K562 (cell line): ENCODE data around the gene MDH1B. TPM values are rescaled to one million over a fixed set of nuclear protein-coding genes. Genes with fewer than 3 reads are reported as not detected.

Experiments used
- ATAC-seq: fragments of 200-7000 bp; cut with Tn5 transposase; 3 replicates; pipeline ENCODE4 v1.9.1; 2020; ENCODE audit warnings: moderate library complexity
- BruUV-seq: library from RNA; stranded (reverse); fragments of 400-500 nt; replicated peaks from 2 replicates; lab custom pipeline; 2021; lab: Mats Ljungman, UMichigan
- CTCF ChIA-PET: fragments of 300-600 bp; formaldehyde crosslinking; extraction: SDS; loops from one replicate; lab custom pipeline; 2021; ENCODE audit warnings: low intra/inter-chr PET ratio; lab: Yijun Ruan, JAX
- POLR2A ChIA-PET: fragments of 300-600, 350-650 bp; sonication (Branson Sonifier 250); formaldehyde crosslinking; extraction: SDS; loops from one replicate; lab custom pipeline; 2021; ENCODE audit warnings: antibody characterized with exemption, inconsistent platforms; lab: Yijun Ruan, JAX
- DNase-seq, 4 experiments: peaks; one replicate each; pipeline versions ENCODE4 v3.0.0 to v3.0.0-alpha.2; 2011 to 2018; ENCODE audit warnings: low spot score in 3 of 4, mixed read lengths in 3 of 4; ENCODE audit errors: extremely low read depth in 1 of 4
- FAIRE-seq: peaks from 2 replicates; lab custom pipeline; 2011; peaks lifted over from hg19 to GRCh38; lab: Jason Lieb, UNC
- H2AFZ ChIP-seq: 2 replicates; pipeline ENCODE4 v1.6.0; 2011; ENCODE audit warnings: low read depth, low read length, control low read depth, inconsistent platforms
- H3K27ac ChIP-seq: fragments of 200-600 bp; 3 replicates; pipeline ENCODE4 v1.8.0; 2011; ENCODE audit warnings: low read depth, mild to moderate bottlenecking, control low read depth, inconsistent platforms, low read length, moderate library complexity, mixed read lengths; ENCODE audit errors: extremely low read depth
- H3K27me3 ChIP-seq, 2 experiments: fragments of 300-600 bp in 1 of 2; 2 replicates in 1 of 2; 3 replicates in 1 of 2; pipeline versions ENCODE4 v1.6.0 to v1.8.0; 2011; ENCODE audit warnings: inconsistent platforms in 2 of 2, low read length in 2 of 2, mild to moderate bottlenecking in 1 of 2, mixed read lengths in 1 of 2, moderate library complexity in 1 of 2; ENCODE audit not compliant: control insufficient read depth in 2 of 2, insufficient read depth in 2 of 2
- H3K36me3 ChIP-seq: fragments of 300-600 bp; 3 replicates; pipeline ENCODE4 v1.8.0; 2011; ENCODE audit warnings: mild to moderate bottlenecking, low read length, inconsistent platforms; ENCODE audit not compliant: control insufficient read depth, insufficient read depth
- H3K4me1 ChIP-seq, 2 experiments: fragments of 200-600 bp in 1 of 2; replicated peaks in 1 of 2; 2 replicates in 1 of 2; 3 replicates in 1 of 2; pipeline versions ENCODE4 v1.5.1 to v1.8.0; 2011; ENCODE audit warnings: inconsistent platforms in 2 of 2, low read length in 2 of 2, mild to moderate bottlenecking in 1 of 2, mixed read lengths in 1 of 2, moderate library complexity in 1 of 2; ENCODE audit not compliant: control insufficient read depth in 2 of 2, insufficient read depth in 2 of 2
- H3K4me2 ChIP-seq: 2 replicates; pipeline ENCODE4 v1.6.1; 2011; ENCODE audit warnings: low read length, control low read depth, inconsistent platforms, mixed read lengths; ENCODE audit not compliant: insufficient read depth
- H3K4me3 ChIP-seq: fragments of 200-600 bp; sonication (generic), shearing (Covaris generic); 2 replicates; pipeline ENCODE4 v1.5.1; 2016; ENCODE audit warnings: control low read depth, inconsistent platforms
- H3K79me2 ChIP-seq: fragments of 200-600 bp; 3 replicates; pipeline ENCODE4 v1.8.0; 2011; ENCODE audit warnings: low read length, inconsistent platforms; ENCODE audit not compliant: control insufficient read depth, insufficient read depth
- H3K9ac ChIP-seq, 2 experiments: 2 replicates each; pipeline versions ENCODE4 v1.6.0 to v1.6.1; 2011; ENCODE audit warnings: low read depth in 2 of 2, low read length in 2 of 2, control low read depth in 1 of 2, inconsistent platforms in 1 of 2, mild to moderate bottlenecking in 1 of 2, mixed read lengths in 1 of 2; ENCODE audit not compliant: insufficient read depth in 1 of 2
- H3K9me1 ChIP-seq: one replicate; pipeline ENCODE4 v1.6.0; 2011; ENCODE audit warnings: inconsistent platforms, mild to moderate bottlenecking, low read length, moderate library complexity; ENCODE audit not compliant: control insufficient read depth, insufficient read depth
- H3K9me3 ChIP-seq: replicated peaks from 2 replicates; pipeline ENCODE4 v1.5.1; 2011; ENCODE audit warnings: low read depth, low read length, inconsistent platforms; ENCODE audit not compliant: control insufficient read depth, insufficient read depth
- H4K20me1 ChIP-seq: replicated peaks from 2 replicates; pipeline ENCODE4 v1.6.1; 2011; ENCODE audit warnings: low read length, inconsistent platforms, mixed read lengths; ENCODE audit not compliant: control insufficient read depth, insufficient read depth
- CCAR2 ChIP-seq: fragments of 200-400 bp; formaldehyde crosslinking; IDR thresholded peaks from 2 replicates; pipeline ENCODE4 v1.6.1; 2017; ENCODE audit warnings: mild to moderate bottlenecking, low read depth, low read length
- DEAF1 ChIP-seq: fragments of 450-650 bp; formaldehyde crosslinking; IDR thresholded peaks from 2 replicates; pipeline ENCODE4 v1.4.0; 2020; ENCODE audit warnings: mild to moderate bottlenecking, moderate library complexity
- HMG20A ChIP-seq: fragments of 450-650 bp; formaldehyde crosslinking; conservative IDR thresholded peaks from 2 replicates; pipeline ENCODE4 v1.4.0; 2020; ENCODE audit warnings: mild to moderate bottlenecking, mixed read lengths
- MCM5 ChIP-seq: fragments of 450-650 bp; IDR thresholded peaks from 2 replicates; pipeline ENCODE4 v1.6.1; 2016; ENCODE audit warnings: low read depth
- NCOA6 ChIP-seq: fragments of 450-650 bp; IDR thresholded peaks from 2 replicates; pipeline ENCODE4 v1.6.1; 2017; ENCODE audit warnings: mild to moderate bottlenecking
- NFXL1 ChIP-seq: fragments of 450-650 bp; formaldehyde crosslinking; IDR thresholded peaks from 2 replicates; pipeline ENCODE4 v1.4.0; 2021; ENCODE audit warnings: mild to moderate bottlenecking
- RAD21 ChIP-seq, 2 experiments: fragments of 250-450 bp in 1 of 2; fragments of 450-650 bp in 1 of 2; sonication (Bioruptor Pico) in 1 of 2; formaldehyde crosslinking in 1 of 2; IDR thresholded peaks in 1 of 2; conservative IDR thresholded peaks in 1 of 2; 2 replicates each; pipeline versions ENCODE4 v1.4.0 to v1.8.0; 2020 to 2022; ENCODE audit warnings: mild to moderate bottlenecking in 2 of 2, moderate library complexity in 1 of 2
- SRSF7 ChIP-seq: fragments of 200-400 bp; formaldehyde crosslinking; optimal IDR thresholded peaks from 2 replicates; pipeline ENCODE3; 2017; ENCODE audit warnings: mild to moderate bottlenecking, low read depth, low read length
- STAG1 ChIP-seq: sonication (generic); formaldehyde crosslinking; IDR thresholded peaks from 2 replicates; pipeline ENCODE4 v1.5.0; 2020; ENCODE audit warnings: missing genetic modification reagents, borderline replicate concordance
- TRIM24 ChIP-seq, 2 experiments: fragments of 450-650 bp; IDR thresholded peaks; 2 replicates each; pipeline ENCODE4 v1.6.1; 2016
- ZNF395 ChIP-seq: fragments of 200-800 bp; sonication (Bioruptor generic); IDR thresholded peaks from 2 replicates; pipeline ENCODE4 v1.6.1; 2017; ENCODE audit warnings: missing genetic modification characterization, missing compliant biosample characterization
- ZNF668 ChIP-seq: fragments of 250-450 bp; sonication (Bioruptor Pico); IDR thresholded peaks from 2 replicates; pipeline ENCODE4 v1.8.0; 2022; ENCODE audit warnings: mild to moderate bottlenecking, inconsistent platforms
- WGBS: fragments of 100-300 bp; shearing (Covaris generic); methylation state at CpG from one replicate; pipeline ENCODE4 v1.1.6; 2016; ENCODE audit warnings: low coverage, mixed read lengths; ENCODE audit not compliant: insufficient coverage; ENCODE audit errors: missing lambda C conversion rate; 5-methylcytosine and 5-hydroxymethylcytosine counted together
- in situ Hi-C: fragments of 300-500 bp; cut with MboI; formaldehyde crosslinking; loops from 4 replicates; pipeline ENCODE4 v1.15.0; 2018; ENCODE audit warnings: inconsistent platforms, mixed read lengths
- intact Hi-C: fragments of 100-400 bp; cut with micrococcal nuclease; formaldehyde crosslinking; loops from 2 replicates; pipeline ENCODE4 v1.14.2; 2022
- polyA plus RNA-seq, 8 experiments: library from polyadenylated mRNA; depleted of rRNA in 4 of 8; stranded (reverse) in 5 of 8; unstranded in 3 of 8; fragments of >200 nt; fragmentation: Nextera tagmentation in 2 of 8; fragmentation: Illumina TruSeq in 1 of 8; extraction: Ambion mirVana in 2 of 8; extraction: Trizol in 1 of 8; gene quantifications; 2 replicates each; pipeline versions ENCODE4 v1.2.1 to v1.2.3, GENCODE V29; 2011 to 2014; ENCODE audit warnings: inconsistent platforms in 1 of 8, missing spikeins in 1 of 8
- total RNA-seq, 7 experiments: library from RNA; depleted of rRNA in 6 of 7; stranded (reverse); fragments of >200 nt in 6 of 7; fragmentation: Illumina TruSeq in 2 of 7; extraction: Trizol in 2 of 7; gene quantifications; 2 replicates each; pipeline versions ENCODE4 v1.2.1 to v1.2.3, GENCODE V29; 2011 to 2021; ENCODE audit warnings: low replicate concordance in 1 of 7

Gene MDH1B
- total and polyA plus RNA-seq, 9 of the 15 experiments (the other 6 are each of a cell fraction or from before 2014, with no cell fraction given): 0.06 to 0.16 (median 0.14) TPM; not detected in 5

- in situ Hi-C loops: no loop called here
- POLR2A ChIA-PET: no interaction called here
- no TSS peak for BruUV-seq
- no peak for TF ChIP-seq MCM5
- peak; percentile 41 for TF ChIP-seq DEAF1
- TF ChIP-seq CCAR2: no peak
- peak; percentile 38; the same call in 1 of the 2 replicates for TF ChIP-seq STAG1
- no peak for TF ChIP-seq SRSF7
- no peak for TF ChIP-seq ZNF668 (CRISPR knock-in tag)
- no peak for TF ChIP-seq ZNF395 (CRISPR knock-in tag)
- TF ChIP-seq TRIM24 (IDR thresholded peaks at IDR 0.05): no peak
- TF ChIP-seq RAD21 (CRISPR knock-in tag; conservative IDR thresholded peaks at IDR 0.05 in 1 of 2, IDR thresholded peaks at IDR 0.05 in 1 of 2): peak; percentile 66 to 67
- TF ChIP-seq NCOA6: no peak
- no peak for TF ChIP-seq HMG20A
- no peak for TF ChIP-seq NFXL1 (CRISPR knock-in tag)
Measured at GRCh38 chr2:206800506-206801417, 35.6 kb upstream of the MDH1B start.

More at GRCh38 chr2:206800506-206801417, 35.6 kb upstream of the MDH1B start:
- FAIRE-seq (peak; percentile 75), ATAC-seq (peak; percentile 80), DNase-seq (peak; percentile 26 to 61 (median 28))
- no peaks in the 10 kb centered on the region for H3K9me3 ChIP-seq
- H3K79me2 ChIP-seq: no peaks in the 10 kb centered on the region
- no peak overlapping the region for H3K9ac ChIP-seq
- H3K4me3 ChIP-seq: no peak overlapping the region
- H3K27ac ChIP-seq: no peak overlapping the region
- no peak overlapping the region for H2AFZ ChIP-seq
- H3K4me2 ChIP-seq: no peak overlapping the region
- H4K20me1 ChIP-seq: no peaks in the 10 kb centered on the region
- no peaks in the 10 kb centered on the region for H3K4me1 ChIP-seq
- CTCF ChIA-PET: interaction anchor here (2.9 kb wide), 1 partner anchor 674 kb away, joined by 16 read pairs; no protein-coding TSS in a partner anchor
- no peaks in the 10 kb centered on the region for H3K9me1 ChIP-seq
- H3K36me3 ChIP-seq: no peaks in the 10 kb centered on the region
- intact Hi-C loops: loop anchor here (1.0 to 10.0 kb wide), 4 partner anchors 187 to 934 kb away; no protein-coding TSS in a partner anchor
- 40% methylated on average over 11 of the region's 12 CpGs for WGBS
- H3K27me3 ChIP-seq: no peaks in the 10 kb centered on the region
